Measurements from ENCODE around the gene GMDS. TPM values are rescaled to one million over a fixed set of nuclear protein-coding genes. Genes with fewer than 3 reads are reported as not detected.

Gene GMDS
- total and polyA plus RNA-seq, 2 of the 4 experiments (the other 2 are of a cell fraction) = 7.3 to 21.9 TPM

- no peak overlapping the region for H2AK9ac ChIP-seq (replicated peaks; ENCODE audit: low read depth, low read length, poor library complexity)
- H2AK5ac ChIP-seq (ENCODE audit: low read depth, low read length) = no peak overlapping the region
- no peaks in the 10 kb centered on the region for H3K79me1 ChIP-seq (ENCODE audit: low read depth in 1 of 2, low read length in 2 of 2)
- no peak overlapping the region for H2BK20ac ChIP-seq (ENCODE audit: low read depth, low read length)
- no peak overlapping the region for H3K14ac ChIP-seq (replicated peaks; ENCODE audit: low read depth, low read length)
- H3K4me2 ChIP-seq (ENCODE audit: low read depth, low read length) = no peak overlapping the region
- peaks cover 2% of the 10 kb centered on the region; the same call in 1 of the 2 replicates for H3K4me1 ChIP-seq (ENCODE audit: control insufficient read depth, insufficient read depth, low read length)
- H3K23ac ChIP-seq (ENCODE audit: low read depth, low read length) = no peak overlapping the region
- in situ Hi-C loops (cut with MboI; ENCODE audit: low sequenced_read_pairs) = no loop called here
- no peak overlapping the region for H3K9ac ChIP-seq (ENCODE audit: low read depth, low read length)
- WGBS, 2 experiments (ENCODE audit: extremely low coverage in 2 of 2, insufficient read length in 1 of 2) = no CpG with 5 or more reads among the region's 4 CpGs
- H3K56ac ChIP-seq (ENCODE audit: extremely low read depth, insufficient read depth, low read length) = no peak overlapping the region
- no peaks in the 10 kb centered on the region for H4K20me1 ChIP-seq (ENCODE audit: insufficient read depth, low read length)
- no peak overlapping the region for H4K91ac ChIP-seq (ENCODE audit: insufficient read depth, low read depth, low read length)
- H3K27me3 ChIP-seq (ENCODE audit: control insufficient read depth, insufficient read depth, low read length) = no peaks in the 10 kb centered on the region
- no peak overlapping the region for H2BK120ac ChIP-seq (ENCODE audit: low read depth, low read length)
- no peaks in the 10 kb centered on the region for H3K9me3 ChIP-seq (ENCODE audit: control insufficient read depth, insufficient read depth, low read length)
- H3K4ac ChIP-seq (ENCODE audit: low read depth, low read length) = no peak overlapping the region
- H3K9me1 ChIP-seq (ENCODE audit: insufficient read depth, low read length) = no peaks in the 10 kb centered on the region
- no peak overlapping the region for H2BK15ac ChIP-seq (ENCODE audit: low read depth, low read length)
- intact Hi-C loops (cut with micrococcal nuclease) = no loop called here
- H2BK5ac ChIP-seq (ENCODE audit: low read depth, low read length, poor library complexity, severe bottlenecking) = no peak overlapping the region
- H3K4me3 ChIP-seq (ENCODE audit: insufficient read depth, low read depth, low read length) = no peak overlapping the region
- ChIA-PET CTCF (interaction anchor here (0.7 kb wide), 1 partner anchor 136 kb away, joined by 3 read pairs; no protein-coding TSS in a partner anchor), POLR2A (ENCODE audit: unreplicated experiment) (no interaction called here)
- H2AFZ ChIP-seq (replicated peaks; ENCODE audit: low read length, poor library complexity) = no peak overlapping the region
- H3K27ac ChIP-seq (ENCODE audit: insufficient read depth, low read length) = no peak overlapping the region
- TF ChIP-seq MXI1 (IDR thresholded peaks at IDR 0.05; ENCODE audit: borderline replicate concordance, low read depth, low read length) (no peak), RFX5 (IDR thresholded peaks at IDR 0.05; ENCODE audit: low read depth, low read length) (no peak), RAD21 (IDR thresholded peaks at IDR 0.05; ENCODE audit: low read length) (no peak), CHD1 (IDR thresholded peaks at IDR 0.05; ENCODE audit: low read depth, low read length) (no peak)
- no peaks in the 10 kb centered on the region for H3K36me3 ChIP-seq (ENCODE audit: control insufficient read depth, insufficient read depth, low read length)
- no TSS peak for BruUV-seq (replicated peaks)
- dilution Hi-C loops (cut with HindIII; ENCODE audit: low sequenced_read_pairs, unreplicated experiment) = no loop called here
- ATAC-seq (ENCODE audit: low read depth) (no peak), DNase-seq (no peak)
- no peak overlapping the region for H4K8ac ChIP-seq (ENCODE audit: low read depth in 2 of 2, low read length in 2 of 2)
- no peak overlapping the region for H4K5ac ChIP-seq (ENCODE audit: low read depth, low read length)
- no peak overlapping the region for H3K18ac ChIP-seq (ENCODE audit: low read depth, low read length)
These were observed 483.9 kb downstream of the GMDS start for GRCh38 chr6:1761477-1761877.
